ENCODE measurements around the gene GTF2H3. TPM values are rescaled to one million over a fixed set of nuclear protein-coding genes. Genes with fewer than 3 reads are reported as not detected.

The GTF2H3 gene
- total and polyA plus RNA-seq, 12 donors = 4.0 to 18.3 (median 14.5) TPM

GRCh38 chr12:123617580-123617979 is 16.0 kb upstream of the GTF2H3 start:
- TF ChIP-seq, protein P1, sequence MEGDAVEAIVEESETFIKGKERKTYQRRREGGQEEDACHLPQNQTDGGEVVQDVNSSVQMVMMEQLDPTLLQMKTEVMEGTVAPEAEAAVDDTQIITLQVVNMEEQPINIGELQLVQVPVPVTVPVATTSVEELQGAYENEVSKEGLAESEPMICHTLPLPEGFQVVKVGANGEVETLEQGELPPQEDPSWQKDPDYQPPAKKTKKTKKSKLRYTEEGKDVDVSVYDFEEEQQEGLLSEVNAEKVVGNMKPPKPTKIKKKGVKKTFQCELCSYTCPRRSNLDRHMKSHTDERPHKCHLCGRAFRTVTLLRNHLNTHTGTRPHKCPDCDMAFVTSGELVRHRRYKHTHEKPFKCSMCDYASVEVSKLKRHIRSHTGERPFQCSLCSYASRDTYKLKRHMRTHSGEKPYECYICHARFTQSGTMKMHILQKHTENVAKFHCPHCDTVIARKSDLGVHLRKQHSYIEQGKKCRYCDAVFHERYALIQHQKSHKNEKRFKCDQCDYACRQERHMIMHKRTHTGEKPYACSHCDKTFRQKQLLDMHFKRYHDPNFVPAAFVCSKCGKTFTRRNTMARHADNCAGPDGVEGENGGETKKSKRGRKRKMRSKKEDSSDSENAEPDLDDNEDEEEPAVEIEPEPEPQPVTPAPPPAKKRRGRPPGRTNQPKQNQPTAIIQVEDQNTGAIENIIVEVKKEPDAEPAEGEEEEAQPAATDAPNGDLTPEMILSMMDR (IDR thresholded peaks at IDR 0.05) = no peak
- no peaks in the 10 kb centered on the region for H3K9me3 ChIP-seq
- peaks cover 0 to 16% (median 6%) of the 10 kb centered on the region in 9 donors for H3K4me1 ChIP-seq
- peak in 1 of 8 donors; percentile 39 for ATAC-seq
- intact Hi-C loops (cut with DNase I) = no loop called here
- no peak overlapping the region for H3K27ac ChIP-seq
- DNase-seq = no peak
- no peak overlapping the region for H3K4me3 ChIP-seq
- 67 to 75% methylated on average over 13 of the region's 13 CpGs for WGBS, 2 donors
- H3K27me3 ChIP-seq = no peaks in the 10 kb centered on the region
- peaks cover 0 to 100% (median 87%) of the 10 kb centered on the region in 9 donors for H3K36me3 ChIP-seq

- Histone ChIP-seq H3K36me3 (peaks cover 0 to 100% (median 80%) of the 10 kb centered on the region in 9 donors), H3K27ac (no peak overlapping the region), H3K9me3 (no peaks in the 10 kb centered on the region), H3K4me3 (no peak overlapping the region), H3K27me3 (no peaks in the 10 kb centered on the region), H3K4me1 (peaks cover 0 to 5% (median 0%) of the 10 kb centered on the region in 9 donors)
- intact Hi-C loops (cut with DNase I) = no loop called here
- DNase-seq = no peak
- WGBS, 2 donors = 77 to 84% methylated on average over 8 of the region's 8 CpGs
- no peak for ATAC-seq
- TF ChIP-seq, protein P1 (IDR thresholded peaks at IDR 0.05) = no peak
Measured at GRCh38 chr12:123621101-123621500, 12.5 kb upstream of the GTF2H3 start.

DNA sequence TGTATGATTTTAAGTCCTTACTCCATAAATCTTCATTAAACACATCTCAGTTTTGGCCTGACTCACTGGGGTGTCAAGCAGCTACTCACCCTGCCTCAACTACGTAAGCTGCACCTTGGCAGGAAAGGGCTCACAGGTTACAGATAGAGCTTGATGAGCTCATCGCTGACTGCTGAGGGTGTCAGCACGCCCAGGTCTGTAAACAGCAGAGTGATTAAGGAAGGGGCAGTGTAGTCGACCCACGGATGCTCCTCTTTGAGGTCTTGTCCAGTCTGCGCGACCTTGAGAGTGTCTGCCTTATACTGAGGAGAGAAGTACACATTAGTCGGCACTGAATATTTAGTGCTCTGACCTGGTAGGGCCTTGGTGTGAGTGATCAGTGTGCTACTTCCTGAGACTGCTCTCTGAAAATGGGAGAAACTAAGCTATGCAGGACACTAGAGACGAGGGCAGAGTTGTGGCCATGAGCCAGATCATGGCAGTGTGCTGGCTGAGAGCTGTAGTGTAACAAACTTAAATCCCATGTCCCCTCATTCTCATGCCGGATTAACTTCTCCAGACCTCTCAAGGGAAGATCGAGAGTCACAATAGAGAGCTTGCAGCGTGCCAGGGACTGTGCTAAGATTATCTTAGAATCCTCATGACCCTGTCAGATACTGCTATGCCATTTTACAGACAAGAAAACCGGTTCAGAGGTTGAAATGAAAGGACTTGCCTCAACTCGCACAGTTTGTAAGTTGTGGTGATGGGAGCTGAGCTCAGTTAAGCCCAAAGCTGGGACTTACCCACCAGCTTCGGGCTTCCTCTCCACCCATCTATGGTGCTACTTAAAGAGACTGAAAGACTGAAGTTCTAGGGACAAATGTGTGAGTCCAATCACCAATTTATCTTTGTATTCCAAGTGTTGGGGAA is 11.8 kb upstream of the GTF2H3 start:
- Histone ChIP-seq H3K9me3 (no peaks in the 10 kb centered on the region), H3K36me3 (peaks cover 0 to 100% (median 82%) of the 10 kb centered on the region in 9 donors), H3K4me1 (peaks cover 0 to 5% (median 0%) of the 10 kb centered on the region in 9 donors), H3K27me3 (no peaks in the 10 kb centered on the region), H3K4me3 (no peak overlapping the region), H3K27ac (no peak overlapping the region)
- no peak for DNase-seq
- intact Hi-C loops (cut with DNase I) = no loop called here
- TF ChIP-seq, protein P1 (IDR thresholded peaks at IDR 0.05) = no peak
- ATAC-seq = peak in 3 of 8 donors; percentile 14 to 33 (median 18)
- 77 to 81% methylated on average over 15 of the region's 15 CpGs for WGBS, 2 donors

GRCh38 chr12:123634142-123634561 is 523 bp downstream of the GTF2H3 start:
- TF ChIP-seq, protein P1 (IDR thresholded peaks at IDR 0.05) = no peak
- intact Hi-C loops (cut with DNase I) = no loop called here
- Histone ChIP-seq H3K36me3 (peaks cover 0 to 39% (median 24%) of the 10 kb centered on the region in 9 donors), H3K4me3 (peak overlapping the region; percentile 70 to 94 (median 87)), H3K4me1 (peaks cover 5 to 24% (median 18%) of the 10 kb centered on the region in 9 donors), H3K27me3 (no peaks in the 10 kb centered on the region), H3K27ac (peak overlapping the region in 9 of 10 donors; percentile 68 to 91 (median 84)), H3K9me3 (no peaks in the 10 kb centered on the region)
- no peak for DNase-seq
- ATAC-seq = peak in 1 of 8 donors; percentile 3
- WGBS, 2 donors = 12 to 19% methylated on average over 19 of the region's 19 CpGs

Measured in heart right ventricle (tissue), 16 donors.